NCI-H748 (cell line): ENCODE results near the gene ETV3L.

ENCODE experiments used
- DNase-seq: peaks from one replicate; lab custom pipeline; 2025; ENCODE audit not compliant: unreplicated experiment; lab: John Stamatoyannopoulos, UW

ETV3L gene

DNA sequence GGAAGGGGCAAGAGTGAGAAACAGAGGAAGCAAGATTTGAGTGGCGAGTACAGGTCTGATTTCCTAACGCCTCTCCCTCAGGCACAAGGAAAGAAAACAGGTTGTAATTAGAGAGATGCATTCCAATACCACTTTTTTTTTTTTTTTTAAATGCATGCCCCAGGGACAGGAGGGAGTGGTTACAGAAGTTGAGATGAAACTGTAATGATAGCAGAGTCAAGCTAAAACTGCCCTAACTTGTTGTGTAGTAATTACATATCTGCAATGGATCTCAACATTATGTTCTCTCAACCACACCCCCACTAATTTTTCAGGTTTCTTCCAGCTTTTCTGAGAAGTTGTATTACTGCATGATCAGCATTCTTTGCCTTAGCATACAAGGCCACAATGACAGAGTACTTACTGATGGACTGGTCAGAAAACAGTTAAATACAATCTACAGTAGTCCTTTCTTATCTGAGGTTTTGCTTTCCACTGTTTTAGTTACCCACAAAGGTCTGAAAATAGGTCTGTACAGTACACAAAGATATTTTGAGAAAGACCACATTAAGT, 33.1 kb upstream of the ETV3L start:
- DNase-seq, result no peak

DNA sequence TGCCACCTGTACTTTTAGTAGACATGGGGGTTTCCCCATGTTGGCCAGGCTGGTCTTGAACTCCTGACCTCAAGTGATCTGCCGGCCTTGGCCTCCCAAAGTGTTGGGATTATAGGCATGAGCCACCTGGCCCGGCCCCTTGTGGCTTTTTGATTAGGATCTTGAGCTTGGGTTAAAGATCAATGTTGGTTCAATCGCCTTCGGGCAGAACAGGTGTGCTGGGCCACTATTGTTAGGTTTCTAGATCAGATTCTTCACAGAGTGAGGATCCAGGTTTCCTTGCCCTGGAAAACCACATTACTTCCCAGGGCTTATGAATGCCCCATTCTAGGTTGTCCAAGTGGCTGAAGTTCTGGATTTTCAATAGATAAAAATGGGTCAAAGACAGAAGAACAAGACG, 32.5 kb upstream of the ETV3L start:
- DNase-seq, result no peak

DNA sequence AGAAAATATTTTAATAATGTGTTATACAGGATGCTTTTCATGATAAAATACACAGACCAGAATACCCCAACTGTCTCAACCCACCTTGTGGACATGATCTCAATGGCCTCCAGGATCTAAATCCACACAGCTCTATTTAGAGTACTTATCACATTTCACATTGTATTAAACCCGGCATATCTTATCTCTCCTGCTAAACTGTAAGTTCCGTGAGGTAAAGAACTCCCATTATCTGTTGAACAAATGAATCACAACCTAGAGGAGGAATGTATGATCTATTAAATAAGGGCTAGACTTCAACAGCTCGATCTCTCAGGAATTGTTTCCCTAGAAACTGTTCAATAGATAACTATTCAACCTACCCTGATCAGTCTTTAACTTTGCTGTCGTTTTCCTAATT, 31.7 kb upstream of the ETV3L start:
- DNase-seq, result no peak

DNA sequence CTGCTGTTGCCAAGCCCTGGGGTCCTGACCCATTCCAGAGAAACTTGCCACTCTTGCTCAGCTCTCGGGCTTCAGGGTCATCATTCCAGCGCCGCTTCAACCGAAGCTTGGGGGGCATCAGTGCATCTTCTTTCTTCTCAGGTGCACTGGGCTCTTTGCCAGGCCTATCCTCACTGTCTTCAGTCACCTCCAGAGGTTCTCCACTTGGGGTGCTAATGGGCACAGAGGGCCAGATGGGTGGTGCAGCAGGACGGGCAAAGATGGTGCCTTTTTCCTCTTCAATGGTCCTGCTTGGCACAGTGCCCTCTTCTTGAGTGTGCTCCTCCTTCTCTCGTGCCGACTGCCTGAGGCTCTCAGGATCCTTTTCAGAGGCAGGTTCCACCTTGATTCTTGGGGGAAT, 25.2 kb upstream of the ETV3L start:
- DNase-seq, result no peak

DNA sequence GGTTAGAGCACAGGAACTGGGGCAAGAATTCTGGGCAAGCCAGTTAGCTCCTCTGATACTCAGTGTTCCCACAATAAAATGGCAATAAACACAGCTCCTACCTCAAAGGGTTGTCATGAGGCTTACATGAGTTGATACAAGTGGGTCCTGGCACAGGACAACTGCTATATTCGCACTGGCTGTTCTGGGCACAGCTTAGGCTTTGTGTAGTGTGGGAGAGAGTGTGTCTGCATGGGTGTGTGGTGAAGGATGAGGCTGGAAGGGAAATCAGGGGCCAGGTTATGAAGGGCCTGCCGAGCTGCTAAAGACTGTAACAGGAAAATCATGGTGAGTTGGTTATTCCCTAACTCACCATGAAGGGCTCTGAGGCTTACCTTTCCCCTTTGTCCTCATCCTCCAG, 19.8 kb upstream of the ETV3L start:
- DNase-seq, result no peak

DNA sequence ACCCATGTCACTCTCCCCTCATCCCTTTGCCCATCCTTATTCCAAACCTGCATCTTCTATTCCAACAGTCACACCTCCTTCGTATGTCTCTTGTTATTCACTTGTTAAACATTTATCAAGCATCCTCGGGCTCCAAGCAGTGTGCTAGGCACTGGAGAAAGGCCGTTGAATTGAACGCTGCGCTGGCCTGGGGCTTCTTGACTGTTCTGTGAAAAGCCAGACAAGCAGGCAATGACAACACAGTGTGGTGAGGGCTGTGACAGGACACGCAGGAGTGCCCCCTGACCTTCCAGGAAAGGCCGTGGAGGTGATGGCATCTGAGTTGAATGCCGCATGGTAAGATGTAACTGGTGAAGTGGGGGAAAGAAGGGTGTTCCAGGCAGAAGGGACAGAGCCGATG, 19.4 kb upstream of the ETV3L start:
- no peak for DNase-seq

DNA sequence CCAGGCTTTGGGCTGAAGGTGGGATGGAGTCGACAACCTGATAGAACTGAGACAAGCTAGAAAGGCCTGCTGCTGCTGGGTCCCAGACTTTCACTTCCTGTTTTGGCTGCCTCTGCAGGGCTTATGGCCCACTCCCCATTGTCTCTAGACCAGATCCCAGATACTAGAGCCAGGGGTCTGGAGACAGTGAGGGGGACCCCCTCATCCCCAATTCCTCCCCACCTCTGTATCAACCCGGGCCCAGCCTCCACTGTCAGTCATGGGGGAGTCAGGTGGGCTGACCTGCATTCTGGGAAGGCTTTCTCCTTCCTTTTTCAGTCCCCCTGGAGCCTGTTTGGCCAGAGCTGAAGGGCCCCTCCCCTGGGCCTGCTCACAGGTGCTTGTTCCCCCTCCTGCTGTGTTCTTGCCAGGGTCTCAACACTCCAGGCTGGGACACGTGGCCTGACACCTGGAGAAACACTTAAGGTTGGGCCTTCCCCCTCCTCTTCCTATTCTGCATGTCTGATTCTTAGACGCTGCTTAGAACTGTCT, 18.0 kb upstream of the ETV3L start:
- DNase-seq, result no peak

DNA sequence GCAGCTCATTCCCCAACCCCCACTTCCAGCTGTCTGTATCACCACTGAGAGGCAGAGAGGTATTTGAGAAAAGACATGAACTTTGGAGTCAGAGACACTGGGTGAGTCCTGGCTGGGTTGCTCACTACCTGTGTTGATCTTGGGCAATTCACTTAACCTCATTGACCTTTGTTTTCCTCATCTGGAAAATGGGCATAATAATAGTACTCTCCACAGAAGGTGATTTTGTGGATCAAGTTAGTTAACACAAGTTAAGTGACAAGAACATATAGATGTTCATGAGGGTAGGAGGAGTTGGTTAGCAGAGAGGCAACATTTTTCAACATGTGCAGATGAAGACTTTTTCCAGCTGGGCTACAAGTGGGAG, 17.1 kb upstream of the ETV3L start:
- no peak for DNase-seq

DNA sequence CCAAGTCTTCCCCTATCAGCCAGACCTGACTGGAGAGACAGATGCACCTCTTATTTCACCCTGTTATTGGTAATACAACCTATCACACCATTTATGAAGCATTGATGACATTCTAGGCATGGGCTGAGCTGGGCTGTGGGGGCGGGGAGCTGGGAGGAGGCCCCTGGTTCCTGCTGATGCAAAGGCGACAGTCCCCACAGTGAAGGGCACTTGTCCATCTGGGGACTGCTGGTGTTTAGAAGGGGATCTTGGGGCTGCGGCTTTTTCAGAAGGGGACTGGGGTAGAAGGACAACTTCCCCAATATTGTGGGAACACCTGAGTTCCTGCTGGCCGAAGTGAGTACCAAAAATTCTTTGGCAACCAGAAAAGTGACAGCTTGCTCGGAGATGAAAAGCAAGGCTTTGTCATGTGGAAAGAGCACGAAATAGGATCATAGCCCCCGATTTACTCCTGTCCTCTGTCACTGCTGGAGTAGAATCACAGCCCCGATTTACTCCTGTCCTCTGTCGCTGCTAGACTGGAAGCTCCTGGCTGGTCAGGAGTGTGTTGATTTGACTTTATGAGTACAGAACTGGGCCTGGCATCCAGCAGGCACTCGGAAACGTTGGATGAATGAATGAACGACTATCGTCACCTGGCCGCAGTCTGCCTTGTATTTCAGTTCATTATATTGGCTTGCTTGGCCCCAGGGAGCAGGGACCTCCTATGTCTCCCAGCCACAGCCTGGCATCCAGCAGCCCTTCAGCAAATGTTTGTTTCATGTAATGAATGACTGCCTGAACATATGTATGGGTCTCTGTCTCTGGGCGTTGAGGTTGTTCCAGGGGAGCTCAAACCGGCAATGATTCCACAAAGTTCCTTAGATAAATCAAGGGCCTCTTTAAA, 16.5 kb upstream of the ETV3L start:
- no peak for DNase-seq

DNA sequence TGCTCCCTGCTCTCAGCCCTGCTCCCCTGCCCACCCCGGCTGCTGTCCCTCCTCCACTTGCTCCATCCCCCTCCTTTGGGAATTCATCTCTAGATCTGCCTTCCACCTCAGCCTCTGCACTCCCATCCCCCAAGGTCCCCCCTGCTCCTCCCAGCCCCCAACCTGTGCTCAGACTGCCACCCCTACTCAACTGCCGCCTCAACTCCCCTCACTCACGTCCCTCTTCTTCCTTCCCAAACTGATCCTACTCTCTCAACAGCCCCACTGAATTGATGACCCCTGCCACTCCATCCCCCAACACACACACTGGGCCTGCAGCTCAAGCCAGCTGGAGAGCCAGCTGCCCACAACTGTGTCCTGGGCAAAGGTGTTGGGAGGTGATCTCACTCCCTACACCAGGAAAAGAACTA, 15.8 kb upstream of the ETV3L start:
- no peak for DNase-seq

DNA sequence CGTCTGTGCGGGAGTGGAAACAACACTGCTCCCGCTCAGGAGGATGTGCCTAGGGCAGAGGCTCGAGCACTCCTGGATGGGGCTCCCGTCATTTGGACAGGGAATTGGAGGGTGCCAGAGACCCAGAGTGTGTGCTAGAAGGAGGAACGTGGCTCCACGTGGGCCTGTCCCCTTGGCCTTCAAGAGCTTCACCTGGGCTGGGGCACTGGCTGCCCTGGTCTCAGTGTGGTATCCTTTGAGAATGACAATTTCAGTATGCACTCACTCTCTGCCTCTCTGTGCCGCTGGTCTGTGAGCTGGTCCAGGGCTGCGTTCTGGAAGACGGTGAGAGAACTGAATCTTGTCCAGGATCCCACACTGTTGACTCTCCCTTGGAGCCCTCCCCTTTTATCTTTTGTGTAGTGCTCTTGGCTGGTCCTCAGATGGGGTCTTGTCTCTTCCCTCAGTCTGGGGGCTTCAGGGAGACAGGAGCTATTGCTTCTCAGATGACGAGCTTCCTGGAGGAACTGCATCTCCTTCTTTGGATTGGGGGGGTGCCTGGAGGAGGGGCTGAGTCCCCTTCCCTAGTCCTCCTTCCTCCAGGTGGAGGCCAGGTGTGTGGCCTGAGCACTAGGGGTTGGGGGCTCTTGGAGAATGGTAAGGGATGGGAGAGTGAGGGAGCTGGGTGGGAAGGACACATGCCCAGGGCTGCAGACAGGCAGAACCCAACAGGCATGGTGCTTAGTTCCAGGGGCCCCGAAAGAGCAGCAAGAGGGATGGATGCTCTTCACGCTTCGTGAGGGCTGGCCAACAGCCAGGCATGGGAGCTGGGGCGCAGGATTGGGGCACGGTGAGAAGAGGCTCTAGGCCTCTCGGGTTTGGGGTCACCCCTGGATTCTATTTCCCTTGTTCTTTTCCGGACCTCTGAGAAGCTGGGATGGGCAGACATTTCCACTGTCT, 14.8 kb upstream of the ETV3L start:
- no peak for DNase-seq

DNA sequence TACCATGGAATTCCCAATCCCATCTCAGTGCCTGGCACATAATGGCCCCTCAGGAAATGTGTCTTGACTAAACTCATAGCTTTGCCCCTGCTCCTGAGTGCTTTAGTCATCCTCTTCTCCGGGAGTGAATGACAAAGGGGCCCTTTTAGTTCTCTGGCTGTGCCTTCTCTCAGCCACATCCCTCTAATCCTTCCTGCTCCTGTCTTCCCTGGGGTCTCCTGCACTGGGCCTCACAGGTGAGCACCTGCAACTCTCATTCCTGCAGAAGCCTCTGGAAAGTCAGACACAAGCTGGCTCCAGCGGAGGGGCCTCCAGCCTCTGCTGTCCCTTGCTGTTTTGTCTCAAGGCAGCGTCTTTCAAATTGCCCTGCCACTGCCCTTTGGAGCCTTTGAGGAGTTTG, 14.0 kb upstream of the ETV3L start:
- DNase-seq, result no peak

DNA sequence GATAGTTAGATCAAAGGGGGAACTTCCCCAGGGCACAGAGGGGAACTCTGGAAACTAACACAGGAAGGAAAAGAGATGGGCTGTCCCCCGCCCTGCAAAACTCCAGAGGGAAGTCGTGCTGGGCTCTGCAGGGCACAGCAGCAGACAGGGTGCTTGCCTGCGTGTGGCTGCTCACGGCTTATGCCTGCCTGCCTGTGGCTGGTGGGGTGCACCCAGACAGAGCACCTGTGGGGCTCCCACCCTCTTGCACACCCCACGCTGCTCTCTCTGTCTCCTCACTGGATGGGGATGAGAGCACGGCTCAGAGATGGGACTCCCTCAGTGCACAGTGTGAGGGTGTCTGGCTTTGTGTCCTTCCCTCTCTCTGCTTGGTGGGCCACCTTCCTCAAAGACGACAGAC, 13.5 kb upstream of the ETV3L start:
- DNase-seq, result no peak

DNA sequence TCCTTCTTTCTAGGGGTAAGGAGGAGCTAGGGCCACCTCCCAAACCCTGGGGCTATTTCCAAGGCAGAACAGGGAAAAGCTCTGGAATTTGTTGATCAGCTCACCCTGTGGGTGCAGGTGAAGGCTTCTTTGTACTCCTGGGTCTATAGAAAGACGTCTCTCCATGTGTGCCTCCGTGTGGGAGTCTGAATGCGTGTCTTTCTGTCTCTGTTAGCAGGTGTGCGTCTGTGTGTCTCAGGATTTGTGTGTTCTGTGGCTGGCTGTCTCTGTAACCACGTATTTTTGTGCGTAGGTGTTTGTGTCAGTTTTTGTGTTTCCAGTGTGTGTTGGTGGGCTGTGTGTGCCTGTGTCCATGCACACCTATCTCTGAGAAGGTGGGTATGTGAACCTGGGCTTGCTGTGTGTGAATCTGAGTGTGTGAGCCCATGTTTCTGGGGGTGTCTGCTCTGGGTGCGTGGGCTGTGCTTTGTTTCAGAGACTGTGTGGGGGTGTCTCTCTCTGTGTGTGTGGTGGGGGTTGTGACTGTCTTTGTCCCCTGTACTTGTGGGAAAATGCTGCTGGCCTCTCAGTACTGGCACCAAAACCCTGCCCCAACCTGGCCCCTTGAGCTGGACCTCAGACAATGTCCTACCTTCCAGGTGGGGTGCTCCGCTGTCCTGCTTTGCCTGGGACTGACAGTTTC, 12.7 kb upstream of the ETV3L start:
- no peak for DNase-seq

DNA sequence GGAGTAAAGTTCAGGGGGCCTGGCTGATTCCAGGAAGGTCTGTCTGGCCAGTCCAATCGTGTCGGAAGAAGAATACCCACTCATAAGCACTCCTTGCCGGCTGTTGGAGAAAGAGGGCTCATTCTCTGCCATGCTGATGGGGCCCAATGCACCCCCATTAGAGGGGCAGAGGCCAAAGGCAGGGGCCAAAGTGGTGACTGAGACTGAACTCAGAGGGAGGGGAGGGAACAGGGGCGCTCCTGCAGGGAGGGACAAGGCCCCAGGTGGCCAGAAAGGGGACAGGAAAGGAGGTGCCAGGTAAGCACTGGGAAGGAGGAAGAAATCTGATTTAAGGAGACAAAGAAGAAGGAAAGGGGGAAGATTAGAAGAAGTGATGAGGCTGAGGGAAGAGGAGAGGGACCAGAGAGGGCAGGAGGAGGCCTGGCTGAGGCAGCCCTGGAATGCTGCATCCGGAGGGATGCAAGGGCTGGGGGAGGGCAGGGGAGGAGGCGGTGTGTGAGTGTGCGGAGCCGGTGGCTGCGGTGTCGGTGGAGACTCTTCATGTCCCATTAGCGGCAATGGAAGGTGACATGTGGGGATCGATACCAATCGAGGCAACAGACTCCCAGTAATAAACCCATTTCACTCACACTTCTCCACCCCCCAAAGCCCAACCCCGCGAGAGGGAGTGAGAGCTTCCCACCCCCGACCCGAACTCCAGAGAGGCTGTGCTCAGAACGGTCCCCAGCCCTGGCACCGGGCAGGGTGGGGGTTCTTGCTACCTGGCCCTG, 12.0 kb upstream of the ETV3L start:
- DNase-seq, result no peak

DNA sequence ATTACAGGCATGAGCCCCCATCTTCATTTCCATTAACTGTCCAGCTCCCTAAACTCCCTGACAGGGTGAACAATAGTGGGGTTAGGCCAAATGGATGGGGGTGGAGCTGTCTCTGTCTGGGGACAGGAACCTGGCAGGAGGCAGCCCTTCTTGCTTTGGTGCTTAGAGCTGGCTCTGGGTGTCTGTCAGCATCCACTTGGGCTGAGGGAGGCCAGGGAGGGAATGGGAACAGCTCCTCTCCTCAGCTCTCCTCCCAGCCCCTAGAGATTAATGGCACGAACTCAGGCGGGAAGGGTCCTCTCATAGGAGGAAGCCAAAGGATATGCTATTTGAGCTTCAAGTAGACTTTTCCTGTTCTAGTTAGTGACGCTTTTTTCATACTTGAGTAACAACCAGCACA, 11.1 kb upstream of the ETV3L start:
- no peak for DNase-seq

DNA sequence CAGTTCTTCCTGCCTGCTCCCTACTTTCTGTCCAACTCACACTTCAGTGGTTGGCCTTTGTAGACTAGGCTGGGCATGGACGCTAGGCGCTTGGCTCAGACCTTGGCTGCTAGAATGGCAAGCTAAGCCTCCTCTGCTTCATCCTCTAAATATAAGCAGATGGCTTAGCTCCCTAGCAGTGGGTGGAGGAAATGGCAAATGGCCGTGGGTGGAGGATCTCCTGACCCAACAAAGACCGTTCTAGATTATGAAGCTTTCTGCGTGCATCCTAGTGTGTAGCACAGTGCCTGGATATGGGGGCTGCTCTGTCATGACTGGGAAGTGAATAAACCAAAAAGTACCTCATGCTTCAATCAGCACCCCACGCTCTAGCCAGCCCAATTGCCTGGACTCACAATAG, 10.4 kb upstream of the ETV3L start:
- DNase-seq, result no peak

DNA sequence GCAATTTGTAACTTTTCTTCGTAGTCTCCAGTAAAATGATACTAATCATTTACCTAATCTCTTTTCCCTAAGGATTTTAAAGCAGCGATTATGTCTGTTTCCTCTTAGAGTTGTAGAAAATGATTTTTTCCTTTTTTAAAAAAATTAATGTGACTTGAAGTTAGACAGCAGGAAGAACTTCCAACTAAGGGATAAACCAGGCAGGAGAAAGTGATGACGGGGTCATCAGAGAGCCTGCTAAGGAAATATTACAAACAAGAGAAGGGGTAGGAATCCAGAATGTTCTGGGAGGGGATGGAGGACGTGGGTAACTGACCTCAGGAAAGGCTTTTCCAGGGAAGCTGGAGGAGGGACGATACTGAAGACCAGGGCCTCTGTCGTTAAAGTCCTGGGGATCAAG, 8.8 kb upstream of the ETV3L start:
- DNase-seq, result no peak

DNA sequence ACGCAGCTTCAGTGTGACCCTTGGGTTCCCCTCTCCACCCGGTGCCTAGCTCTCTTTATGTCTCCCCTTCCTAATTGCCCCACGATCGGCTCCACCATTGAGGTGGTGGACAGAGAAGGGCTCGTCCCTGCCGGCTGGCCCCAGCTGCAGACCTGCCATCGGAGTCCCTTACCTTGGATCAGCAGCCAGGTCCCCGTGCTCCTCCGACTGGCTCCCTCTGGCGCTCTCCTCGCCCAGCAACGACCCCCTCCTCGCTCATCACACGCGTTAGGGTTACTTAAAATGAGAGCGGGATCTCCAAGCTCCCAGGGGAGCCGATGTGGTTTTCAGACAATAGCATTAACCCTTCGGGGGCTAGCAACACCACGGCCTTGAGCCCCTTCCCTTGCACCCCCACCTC, 8.1 kb upstream of the ETV3L start:
- no peak for DNase-seq

DNA sequence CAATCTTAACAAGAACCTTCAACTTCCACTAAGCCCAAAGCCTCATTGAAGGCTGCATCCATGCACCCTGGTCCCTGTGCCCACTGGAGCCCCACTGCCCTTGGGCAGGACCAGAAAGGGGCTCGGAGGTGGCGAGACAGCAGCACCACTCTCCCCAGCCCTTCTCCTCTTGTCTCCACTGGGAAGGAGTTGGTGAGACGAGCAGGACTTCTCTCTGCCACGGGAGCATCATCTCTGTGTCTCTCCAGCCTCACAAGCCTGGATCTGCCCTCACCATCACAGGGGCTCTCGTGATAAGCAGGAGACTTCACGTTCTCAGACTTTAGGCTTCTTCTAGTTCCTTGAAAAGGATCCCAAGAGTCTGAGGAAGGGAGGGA, 7.2 kb upstream of the ETV3L start:
- DNase-seq, result no peak
